Tongue (tissue), 2 donors: Measurements from ENCODE around the gene KANSL2. TPM values are rescaled to one million over a fixed set of nuclear protein-coding genes. Genes with fewer than 3 reads are reported as not detected.
"Not testable (repeated sequence)": the region's sequence is repeated elsewhere in the genome, so short reads cannot be mapped to it uniquely, and the experiment has no call there.

ENCODE experiments used
- DNase-seq: peaks from one replicate; pipeline ENCODE4 v3.0.0-alpha.2; 2015
- total RNA-seq: library from RNA; depleted of rRNA; stranded (reverse); fragments of >200 nt; gene quantifications from one replicate; pipeline ENCODE4 v1.2.3, GENCODE V29; 2014

Gene KANSL2, protein sequence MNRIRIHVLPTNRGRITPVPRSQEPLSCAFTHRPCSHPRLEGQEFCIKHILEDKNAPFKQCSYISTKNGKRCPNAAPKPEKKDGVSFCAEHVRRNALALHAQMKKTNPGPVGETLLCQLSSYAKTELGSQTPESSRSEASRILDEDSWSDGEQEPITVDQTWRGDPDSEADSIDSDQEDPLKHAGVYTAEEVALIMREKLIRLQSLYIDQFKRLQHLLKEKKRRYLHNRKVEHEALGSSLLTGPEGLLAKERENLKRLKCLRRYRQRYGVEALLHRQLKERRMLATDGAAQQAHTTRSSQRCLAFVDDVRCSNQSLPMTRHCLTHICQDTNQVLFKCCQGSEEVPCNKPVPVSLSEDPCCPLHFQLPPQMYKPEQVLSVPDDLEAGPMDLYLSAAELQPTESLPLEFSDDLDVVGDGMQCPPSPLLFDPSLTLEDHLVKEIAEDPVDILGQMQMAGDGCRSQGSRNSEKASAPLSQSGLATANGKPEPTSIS
- 146 TPM for total RNA-seq

DNA sequence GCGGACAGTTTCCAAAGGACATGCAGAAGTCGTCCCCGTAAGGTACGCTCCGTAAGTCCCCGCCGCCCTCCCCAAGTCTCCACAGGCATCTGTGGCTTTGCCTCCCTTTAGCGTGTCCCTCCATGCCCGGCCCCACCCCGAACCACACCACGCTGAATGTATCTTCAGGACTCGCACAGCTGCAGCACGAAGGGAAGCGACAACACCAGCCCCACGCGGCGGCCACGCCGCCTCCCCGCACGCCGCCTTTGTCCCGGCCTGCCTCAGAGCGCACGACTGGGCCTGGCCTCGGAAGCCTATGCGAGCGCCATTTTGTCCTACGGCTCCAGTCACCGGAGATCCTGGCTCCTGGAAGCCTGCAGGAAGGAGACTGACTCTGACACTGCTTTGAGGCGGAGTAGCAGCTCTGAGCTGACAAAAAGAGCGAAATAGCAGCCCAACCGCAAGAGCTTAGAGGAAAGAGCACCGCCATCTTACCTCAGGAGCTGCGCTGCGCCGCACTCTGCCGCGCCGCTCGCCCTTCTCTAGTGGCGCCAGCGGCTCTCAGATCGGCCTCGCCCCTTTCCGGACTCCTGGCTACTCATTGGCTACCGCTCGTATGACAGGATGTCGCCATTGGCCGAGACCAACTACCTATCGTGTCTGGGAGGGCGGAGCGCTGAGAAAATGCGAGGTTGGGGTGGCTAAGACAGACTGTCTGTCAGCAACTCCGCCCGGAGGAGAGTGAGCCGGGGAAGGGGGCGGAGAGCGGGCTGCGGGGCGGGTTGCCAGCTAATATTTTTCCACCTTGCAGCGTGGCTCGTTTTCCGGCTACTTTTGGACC lies at the start of gene KANSL2:
TSS of gene KANSL2 (minus strand) at position 529 of the 823 bp plus-strand sequence. CDS start 606 bp downstream, outside the sequence.
- peak; percentile 99 for DNase-seq

DNA sequence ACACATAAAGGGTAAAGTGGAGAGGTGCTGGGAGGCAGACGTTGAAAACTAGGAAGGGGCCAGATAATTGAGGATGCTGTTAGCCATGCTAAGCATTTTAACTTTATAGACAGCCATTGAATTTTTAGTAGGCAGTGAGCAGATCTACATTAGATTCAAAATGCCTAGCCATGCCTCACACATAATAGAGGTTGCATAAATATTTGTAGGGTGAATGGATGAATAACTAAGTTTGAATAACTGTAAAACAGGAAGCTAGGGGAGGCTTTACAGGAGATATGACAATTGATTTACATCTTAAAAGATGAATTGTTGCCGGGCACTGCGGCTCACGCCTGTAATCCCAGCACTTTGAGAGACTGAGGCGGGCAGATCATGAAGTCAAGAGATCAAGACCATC lies 46.8 kb upstream of the KANSL2 start:
- no peak for DNase-seq

DNA sequence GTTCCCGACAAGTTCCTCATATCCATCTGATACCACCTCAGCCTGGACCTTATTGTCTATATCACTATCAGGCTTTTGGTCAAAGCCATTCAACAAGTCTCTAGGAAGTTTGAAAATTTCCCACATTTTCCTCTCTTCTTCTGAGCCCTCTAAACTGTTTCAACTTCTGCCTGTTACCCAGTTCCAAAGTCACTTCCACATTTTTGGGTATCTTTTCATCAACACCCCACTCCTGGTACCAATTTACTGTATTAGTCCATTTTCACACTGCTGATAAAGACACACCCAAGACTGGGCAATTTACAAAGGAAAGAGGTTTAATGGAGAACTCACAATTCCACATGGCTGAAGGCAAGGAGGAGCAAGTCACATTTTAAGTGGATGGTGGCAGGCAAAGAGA lies 38.7 kb upstream of the KANSL2 start:
- DNase-seq = not testable (repeated sequence)

DNA sequence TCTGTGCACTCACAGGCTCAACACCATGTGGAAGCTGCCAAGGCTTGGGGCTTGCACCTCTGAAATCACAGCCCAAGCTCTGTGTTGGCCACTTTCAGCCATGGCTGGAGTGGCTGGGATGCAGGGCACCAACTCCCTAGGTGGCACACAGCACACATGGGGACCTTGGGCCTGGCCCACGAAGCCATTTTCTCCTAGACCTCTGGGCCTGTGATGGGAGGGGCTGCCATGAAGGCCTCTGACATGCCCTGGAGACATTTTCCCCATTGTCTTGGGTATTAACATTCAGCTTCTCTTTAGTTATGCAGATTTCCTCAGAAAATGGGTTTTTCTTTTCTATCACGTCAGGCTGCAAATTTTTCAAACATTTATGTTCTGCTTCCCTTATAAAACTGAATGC lies 38.1 kb upstream of the KANSL2 start:
- not testable (repeated sequence) for DNase-seq

DNA sequence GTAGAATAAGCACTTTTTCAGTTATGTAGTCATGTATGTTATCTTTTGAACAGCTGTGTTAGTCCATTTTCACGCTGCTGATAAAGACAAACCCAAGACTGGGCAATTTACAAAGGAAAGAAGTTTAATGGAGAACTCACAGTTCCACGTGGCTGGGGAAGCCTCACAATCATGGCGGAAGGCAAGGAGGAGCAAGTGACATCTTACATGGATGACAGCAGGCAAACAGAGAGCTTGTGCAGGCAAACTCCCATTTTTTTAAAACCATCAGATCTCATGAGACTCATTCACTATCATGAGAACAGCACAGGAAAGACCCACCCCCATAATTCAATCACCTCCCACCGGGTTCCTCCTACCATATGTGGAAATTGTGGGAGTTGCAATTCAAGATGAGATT lies 37.0 kb upstream of the KANSL2 start:
- not testable (repeated sequence) for DNase-seq

DNA sequence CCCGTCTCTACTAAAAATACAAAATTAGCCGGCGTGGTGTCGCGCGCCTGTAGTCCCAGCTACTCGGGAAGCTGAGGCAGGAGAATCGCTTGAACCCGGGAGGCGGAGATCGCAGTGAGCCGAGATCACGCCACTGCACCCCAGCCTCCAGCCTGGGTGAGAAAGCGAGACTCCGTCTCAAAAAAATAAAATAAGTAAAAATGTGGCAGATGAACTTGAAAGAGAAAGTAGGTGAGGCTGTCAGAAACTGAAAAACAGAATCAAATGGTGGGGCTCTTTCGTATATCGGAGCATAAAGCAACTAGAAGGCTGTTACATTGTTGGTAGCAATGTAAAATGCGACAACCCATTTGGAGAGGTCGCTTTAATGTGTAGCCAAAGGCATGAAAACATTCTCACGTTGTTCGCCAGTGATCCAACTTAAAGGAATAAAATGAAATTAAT lies 35.2 kb upstream of the KANSL2 start:
- peak; percentile 18 for DNase-seq

DNA sequence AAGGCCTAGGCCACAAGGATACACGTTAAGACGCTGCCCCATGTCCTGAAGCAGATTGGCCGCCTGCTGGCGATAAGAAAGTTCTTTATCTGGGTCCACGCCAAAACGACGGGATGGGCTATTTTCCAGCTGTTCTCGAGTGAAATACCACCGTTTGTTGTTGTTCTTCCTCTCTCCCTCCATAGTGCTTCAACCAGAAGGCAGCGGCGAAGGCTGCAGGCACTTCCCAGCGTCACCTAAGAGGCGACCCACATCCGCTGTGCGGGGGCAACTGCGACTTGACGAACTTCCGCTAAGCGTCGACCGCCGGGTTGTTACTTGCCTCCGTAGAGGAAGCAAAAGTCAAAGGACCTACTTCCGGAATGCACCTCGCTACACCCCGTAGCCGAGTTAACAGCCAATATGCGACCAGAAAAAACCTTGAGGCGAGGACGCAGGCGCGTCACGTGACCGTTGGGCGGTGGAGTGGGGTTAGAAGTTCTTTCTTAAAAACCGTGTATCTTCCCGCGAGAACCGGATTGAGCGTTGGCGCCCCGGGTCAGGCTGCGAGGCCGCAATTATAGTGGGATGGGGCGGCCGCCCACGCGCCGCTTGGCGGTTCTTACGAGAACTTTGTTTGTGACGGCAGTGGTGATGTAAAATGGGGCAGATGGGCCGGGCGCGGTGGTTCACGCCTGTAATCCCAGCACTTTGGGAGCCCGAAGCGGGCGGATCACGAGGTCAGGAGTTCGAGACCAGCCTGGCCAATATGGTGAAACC lies 34.6 kb upstream of the KANSL2 start, which contains the start of gene CCNT1:
TSS of gene CCNT1 (minus strand) at position 215 of the 759 bp plus-strand sequence. CDS start at position 183, 32 bp downstream.
- peak; percentile 100 for DNase-seq

DNA sequence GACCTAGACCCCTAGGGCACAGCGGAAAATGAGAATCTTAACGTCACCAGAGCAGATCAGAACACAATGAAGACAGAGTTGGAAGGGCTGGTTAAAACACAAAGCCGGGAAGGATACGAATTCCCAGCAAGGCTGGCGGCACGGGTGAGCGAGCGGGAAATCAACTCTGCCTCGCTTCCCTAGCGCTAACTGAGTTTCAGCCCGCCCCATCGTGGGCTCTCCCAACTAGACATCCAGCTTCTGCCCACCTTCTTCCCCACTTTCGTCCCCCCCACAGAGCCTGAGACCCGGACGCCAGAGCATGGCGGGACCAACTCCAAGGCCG lies 34.1 kb upstream of the KANSL2 start:
- DNase-seq = no peak

DNA sequence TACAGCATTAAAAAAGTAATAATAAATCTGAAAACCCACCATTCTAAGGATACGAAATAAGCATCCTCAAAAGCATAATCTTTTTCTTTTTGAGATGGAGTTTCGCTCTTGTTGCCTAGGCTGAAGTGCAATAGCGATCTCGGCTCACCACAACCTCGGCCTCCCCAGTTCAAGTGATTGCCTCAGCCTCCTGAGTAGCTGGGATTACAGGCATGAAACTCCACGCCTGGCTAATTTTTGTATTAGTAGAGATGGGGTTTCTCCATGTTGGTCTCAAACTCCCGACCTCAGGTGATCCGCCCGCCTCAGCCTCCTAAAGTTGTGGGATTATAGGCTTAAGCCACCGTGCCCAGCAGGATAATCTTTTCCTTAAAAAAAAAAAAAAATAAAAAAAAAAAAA lies 30.2 kb upstream of the KANSL2 start:
- no peak for DNase-seq

DNA sequence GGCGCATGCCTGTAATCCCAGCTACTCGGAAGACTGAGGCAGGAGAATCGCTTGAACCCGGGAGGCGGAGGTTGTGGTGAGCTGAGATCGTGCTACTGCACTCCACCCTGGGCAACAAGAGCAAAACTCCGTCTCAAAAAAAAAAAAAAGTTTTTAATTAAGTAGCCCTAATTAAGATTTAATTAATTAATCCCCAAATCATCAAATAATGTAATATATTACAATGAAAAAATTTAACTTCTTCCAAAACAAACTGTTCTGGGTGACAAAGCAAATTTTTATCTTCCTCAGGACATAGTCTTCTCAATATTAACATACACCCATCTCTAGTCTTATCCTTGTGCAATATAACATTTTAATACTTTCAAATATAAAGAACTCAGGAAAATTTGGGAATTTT lies 16.8 kb upstream of the KANSL2 start:
- not testable (repeated sequence) for DNase-seq

DNA sequence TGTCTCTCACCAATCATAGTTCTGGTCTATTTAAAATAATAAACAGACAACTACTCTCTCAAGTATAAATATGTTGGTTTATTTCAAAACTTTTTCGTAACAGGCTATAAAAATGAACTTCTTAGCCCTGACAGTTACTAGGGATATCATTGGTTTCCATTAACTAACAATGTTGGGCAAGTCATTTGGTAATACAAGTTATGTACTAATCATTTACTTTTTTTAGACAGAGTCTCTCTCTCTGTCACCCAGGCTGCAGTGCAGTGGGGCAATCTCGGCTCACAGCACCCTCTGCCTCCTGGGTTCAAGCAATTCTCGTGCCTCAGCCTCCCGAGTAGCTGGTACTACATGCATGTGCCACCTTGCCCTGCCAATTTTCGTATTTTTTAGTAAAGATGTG lies 14.6 kb upstream of the KANSL2 start:
- no peak for DNase-seq

DNA sequence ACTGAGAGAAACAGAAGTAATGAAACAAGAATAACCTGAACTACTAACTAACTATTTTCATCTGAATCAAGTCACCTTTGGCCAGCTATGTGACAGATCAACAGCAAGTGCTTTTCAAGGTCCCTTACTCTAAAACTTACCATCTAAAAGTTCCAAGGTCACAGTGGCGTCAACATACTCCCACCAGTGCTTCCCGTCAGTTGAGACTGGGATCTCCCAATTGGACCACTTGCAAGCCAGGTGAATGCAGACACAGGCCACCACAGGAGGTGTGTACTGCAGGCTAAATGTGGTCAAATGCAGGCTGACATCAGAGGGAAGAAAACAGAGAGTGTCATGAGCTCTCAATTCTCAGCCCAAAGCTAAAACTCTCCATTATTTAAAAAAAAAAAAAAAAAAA lies 13.8 kb upstream of the KANSL2 start:
- DNase-seq = no peak

DNA sequence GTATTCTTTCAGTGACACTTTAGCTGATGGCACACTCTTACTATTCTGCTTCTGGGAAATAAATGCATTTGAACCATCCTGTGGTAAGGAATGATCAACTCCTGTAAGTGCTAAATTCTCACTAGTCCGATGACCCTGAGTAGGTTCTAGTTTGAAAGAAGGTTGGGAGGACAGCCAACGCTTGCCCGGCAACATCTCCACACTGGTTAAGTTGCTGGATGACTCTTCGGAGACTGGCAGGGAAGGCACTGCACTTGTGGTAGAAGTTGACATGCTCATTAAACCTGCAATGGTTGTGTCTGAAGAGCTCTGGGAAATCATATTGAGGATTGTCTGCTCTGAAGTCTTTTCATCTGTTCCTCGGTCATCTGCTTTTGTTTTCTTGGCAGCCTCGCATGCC lies 12.0 kb upstream of the KANSL2 start:
- DNase-seq = no peak

DNA sequence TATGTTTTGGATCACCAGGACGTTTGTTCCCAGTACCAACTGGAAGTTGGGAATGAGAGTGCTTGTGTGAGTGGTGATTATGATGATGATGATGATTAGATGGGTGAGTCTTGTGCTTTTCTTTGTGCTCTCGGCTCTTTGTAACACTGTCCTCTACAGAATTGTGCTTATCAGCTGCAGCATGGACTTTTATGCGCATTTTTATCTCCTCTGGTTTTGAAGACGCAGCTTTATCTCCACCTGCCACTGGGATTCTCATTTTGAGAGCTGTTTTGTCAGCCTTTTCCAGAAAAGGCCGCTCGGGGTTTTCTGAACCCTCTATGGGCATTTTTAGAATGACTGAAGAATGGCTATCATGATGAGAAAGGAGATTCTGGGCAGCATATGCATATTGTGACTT lies 11.5 kb upstream of the KANSL2 start:
- no peak for DNase-seq

DNA sequence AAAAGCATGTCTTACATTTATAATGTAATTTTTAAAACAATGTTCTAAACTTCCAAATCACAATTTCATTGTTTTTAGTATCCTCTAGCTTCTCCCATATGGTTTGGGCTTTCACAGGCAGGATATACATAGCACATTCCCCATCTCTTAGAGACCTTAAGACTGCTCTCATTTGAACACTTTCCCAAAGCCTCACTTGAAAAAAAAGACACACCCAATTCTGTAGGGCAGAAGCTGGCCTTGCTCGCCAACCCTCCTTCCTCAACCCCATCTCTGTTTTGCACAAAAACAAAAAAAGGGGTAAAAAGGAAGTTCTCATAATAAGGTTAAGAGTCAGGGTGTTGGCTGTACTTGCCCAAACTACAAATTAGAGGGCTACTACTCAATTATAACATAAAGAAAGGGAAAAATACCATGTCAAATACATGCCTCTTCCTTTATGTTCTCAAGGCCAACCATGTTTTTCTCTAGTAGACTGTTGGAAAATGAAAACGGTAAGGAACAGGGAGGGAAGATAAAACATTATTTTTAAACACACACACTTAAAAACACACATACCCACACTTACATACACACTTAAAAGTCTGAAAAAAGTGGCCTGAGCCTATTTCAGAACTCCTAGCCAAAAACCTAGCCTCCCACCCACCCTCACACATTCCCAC lies 9.9 kb upstream of the KANSL2 start:
- DNase-seq = no peak

DNA sequence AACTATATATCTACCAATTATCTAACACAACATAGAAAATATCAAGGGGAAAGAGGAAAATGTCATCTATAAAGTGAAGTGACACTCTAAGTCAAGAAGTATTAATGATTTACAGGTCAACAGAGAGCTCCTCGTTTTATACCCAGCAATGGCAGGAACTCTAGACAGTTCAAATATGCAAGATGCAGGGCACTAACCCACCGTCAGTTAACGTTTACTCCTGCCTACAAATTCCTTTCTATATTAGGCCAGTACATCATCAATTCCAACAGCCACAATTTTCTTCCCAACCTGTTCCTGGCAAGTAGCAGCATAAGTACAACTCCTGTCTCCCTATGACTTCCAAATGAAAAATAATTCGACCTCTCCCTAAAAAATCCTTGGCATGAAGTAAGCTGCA lies 9.0 kb upstream of the KANSL2 start:
- DNase-seq = no peak

DNA sequence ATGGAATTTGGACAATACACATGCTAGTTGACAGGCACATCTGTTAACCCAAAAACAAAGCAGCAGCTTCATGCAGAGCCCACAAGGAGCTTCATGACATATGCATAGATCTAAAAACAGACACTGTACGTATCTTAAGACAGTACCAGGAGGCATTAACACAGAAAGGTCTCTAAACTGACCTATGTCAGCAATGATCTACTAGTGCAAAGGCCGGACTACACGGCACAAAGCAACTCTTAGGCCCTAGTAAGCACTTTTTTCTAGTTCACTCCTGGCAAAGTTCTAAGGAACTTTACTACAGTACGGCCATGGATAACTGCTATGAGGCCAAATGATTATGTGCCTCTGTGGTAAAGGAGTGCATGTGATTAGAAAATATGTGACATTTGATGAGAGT lies 8.4 kb upstream of the KANSL2 start:
- DNase-seq = no peak

DNA sequence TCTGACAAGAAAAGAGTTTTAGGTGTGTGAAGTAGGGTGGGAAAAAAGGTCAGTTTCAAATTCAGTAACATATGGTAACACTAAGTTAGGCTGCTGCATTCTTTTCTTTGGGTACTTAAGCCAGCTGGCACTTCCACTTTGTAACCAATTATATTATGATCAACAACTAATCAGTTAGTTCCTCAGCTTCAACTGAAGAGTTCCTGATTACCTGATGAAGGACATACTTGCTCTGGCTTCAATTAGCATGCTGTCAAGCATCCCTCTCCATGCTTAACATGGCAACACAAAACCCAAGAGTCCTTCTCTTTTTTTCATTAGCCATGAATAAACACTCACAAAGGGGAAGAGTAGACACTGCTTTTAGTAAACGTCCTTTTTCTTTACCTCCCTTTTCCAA lies 6.8 kb upstream of the KANSL2 start:
- DNase-seq = no peak

DNA sequence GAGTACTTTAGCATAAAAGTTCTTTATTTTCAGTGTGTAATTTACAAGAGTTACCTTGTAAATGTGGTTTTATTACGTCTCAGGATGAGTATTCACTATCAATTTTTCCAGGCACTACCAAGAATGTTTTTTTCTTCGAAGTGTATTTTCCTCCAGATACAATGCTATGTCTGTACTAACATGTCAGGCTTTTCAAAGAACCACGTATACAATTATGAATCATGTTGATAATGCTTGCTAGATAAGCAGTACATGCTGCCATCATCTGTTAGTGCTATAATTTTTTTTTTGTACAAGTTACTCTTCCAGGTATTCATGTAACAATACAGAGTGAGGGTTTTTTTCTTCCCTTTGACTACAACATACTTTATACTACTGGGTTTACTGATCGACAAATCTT lies 5.6 kb upstream of the KANSL2 start:
- no peak for DNase-seq

DNA sequence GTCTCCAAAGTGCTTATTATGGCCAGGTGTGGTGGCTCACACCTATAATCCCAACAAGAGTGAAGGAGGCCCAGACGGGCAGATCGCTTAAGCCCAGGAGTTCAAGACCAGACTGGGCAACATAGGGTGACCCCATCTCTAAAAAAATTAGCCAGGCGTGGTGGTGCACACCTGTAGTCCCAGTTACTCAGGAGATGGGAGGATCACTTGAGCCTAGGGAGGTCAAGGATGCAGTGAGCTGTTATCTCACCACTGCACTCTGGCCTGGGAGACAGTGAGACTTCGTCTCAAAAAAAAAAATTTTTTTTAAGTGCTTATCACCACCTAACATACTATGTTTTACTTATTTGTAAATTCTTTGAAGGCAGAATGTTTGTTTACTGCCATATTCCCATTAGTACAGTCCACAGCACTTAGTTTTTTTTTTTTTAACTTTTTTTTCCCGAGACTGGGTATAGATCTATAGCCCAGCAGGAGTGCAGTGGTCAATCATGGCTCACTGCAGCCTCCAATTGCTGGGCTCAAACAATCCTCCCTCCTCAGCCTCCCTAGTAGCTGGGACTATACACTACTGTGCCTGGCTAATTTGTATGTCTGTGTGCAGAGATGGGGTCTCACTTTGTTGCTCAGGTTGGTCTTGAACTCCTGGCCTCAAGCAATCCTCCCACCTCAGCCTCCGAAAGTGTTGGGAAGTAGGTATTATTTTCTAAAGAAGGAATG lies 4.7 kb upstream of the KANSL2 start:
- no peak for DNase-seq

DNA sequence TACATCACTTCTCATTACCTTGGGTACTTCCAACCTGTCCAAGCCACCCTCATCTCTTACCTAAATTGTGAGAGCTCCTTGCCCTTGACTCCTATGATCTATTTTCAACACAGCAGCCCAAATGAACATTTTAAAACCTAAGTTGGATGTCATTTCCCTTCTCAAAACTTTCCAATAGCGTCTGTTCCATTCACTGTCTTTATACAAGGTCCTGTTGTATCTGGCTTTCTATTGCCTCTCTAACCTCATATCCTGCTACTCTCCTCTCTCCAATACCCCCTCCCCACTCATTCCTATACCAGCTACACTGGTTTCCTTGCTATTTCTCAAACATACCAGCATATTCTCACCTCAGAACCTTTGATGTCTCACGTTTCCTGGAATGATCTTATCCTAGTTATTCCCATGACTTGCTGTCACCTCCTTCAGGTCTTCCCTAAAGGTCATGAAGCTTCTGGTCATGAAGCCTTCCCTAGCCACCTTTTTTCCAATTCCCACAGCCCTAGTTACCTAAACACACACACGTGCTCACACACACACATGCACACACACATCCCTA lies 4.1 kb upstream of the KANSL2 start:
- no peak for DNase-seq
